Calu3 (cell line): ENCODE data around the gene KAT6B. TPM values are rescaled to one million over a fixed set of nuclear protein-coding genes. Genes with fewer than 3 reads are reported as not detected.

Experiments used
- BruUV-seq: library from RNA; stranded (reverse); fragments of 400-500 nt; replicated peaks from 2 replicates; lab custom pipeline; 2021; lab: Mats Ljungman, UMichigan
- CTCF ChIA-PET: fragments of 300-600 bp; sonication (Branson Sonifier 250); formaldehyde crosslinking; loops from one replicate; lab custom pipeline; 2022; ENCODE audit warnings: antibody characterized with exemption; lab: Charles Lee
- DNase-seq: peaks from one replicate; pipeline ENCODE4 v3.0.0; 2022
- H3K27ac Mint-ChIP-seq: one replicate; pipeline ENCODE4 v1.8.0; 2022; ENCODE audit warnings: mixed read lengths; ENCODE audit not compliant: unreplicated experiment
- H3K27me3 Mint-ChIP-seq: one replicate; pipeline ENCODE4 v1.8.0; 2022; ENCODE audit warnings: mixed read lengths; ENCODE audit not compliant: unreplicated experiment
- H3K36me3 Mint-ChIP-seq: one replicate; pipeline ENCODE4 v1.8.0; 2022; ENCODE audit warnings: mild to moderate bottlenecking, moderate library complexity, mixed read lengths; ENCODE audit not compliant: insufficient read depth, unreplicated experiment
- H3K4me1 Mint-ChIP-seq: one replicate; pipeline ENCODE4 v1.8.0; 2022; ENCODE audit warnings: mild to moderate bottlenecking, low read depth, mixed read lengths; ENCODE audit not compliant: unreplicated experiment
- H3K4me3 Mint-ChIP-seq: one replicate; pipeline ENCODE4 v1.8.0; 2022; ENCODE audit warnings: mild to moderate bottlenecking, low read depth, moderate library complexity, mixed read lengths; ENCODE audit not compliant: unreplicated experiment
- H3K9me3 Mint-ChIP-seq: one replicate; pipeline ENCODE4 v1.8.0; 2022; ENCODE audit warnings: low read depth, mixed read lengths; ENCODE audit not compliant: unreplicated experiment
- intact Hi-C: fragments of 100-400 bp; cut with micrococcal nuclease; formaldehyde crosslinking; loops from one replicate; pipeline ENCODE4 v1.10.0; 2022; ENCODE audit not compliant: unreplicated experiment
- total RNA-seq: library from RNA; stranded (reverse); gene quantifications from 2 replicates; pipeline ENCODE4 v1.2.3, GENCODE V29; 2022
- TF ChIP-seq, protein P1 (sequence below): fragments of 200-600 bp; IDR thresholded peaks from one replicate; pipeline ENCODE4 v1.8.0; 2022; ENCODE audit warnings: antibody characterized with exemption; ENCODE audit not compliant: unreplicated experiment

KAT6B gene
- total RNA-seq, 1 experiment from 2014 or later, result 28.6 TPM

DNA sequence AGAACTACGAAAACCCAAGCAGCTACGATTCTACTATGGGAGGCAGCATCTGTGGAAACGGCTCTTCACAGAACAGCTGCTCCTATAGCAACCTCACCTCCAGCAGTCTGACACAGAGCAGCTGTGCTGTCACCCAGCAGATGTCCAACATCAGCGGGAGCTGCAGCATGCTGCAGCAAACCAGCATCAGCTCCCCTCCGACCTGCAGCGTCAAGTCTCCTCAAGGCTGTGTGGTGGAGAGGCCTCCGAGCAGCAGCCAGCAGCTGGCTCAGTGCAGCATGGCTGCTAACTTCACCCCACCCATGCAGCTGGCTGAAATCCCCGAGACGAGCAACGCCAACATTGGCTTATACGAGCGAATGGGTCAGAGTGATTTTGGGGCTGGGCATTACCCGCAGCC lies 203.5 kb downstream of the KAT6B start:
- TF ChIP-seq, protein P1, sequence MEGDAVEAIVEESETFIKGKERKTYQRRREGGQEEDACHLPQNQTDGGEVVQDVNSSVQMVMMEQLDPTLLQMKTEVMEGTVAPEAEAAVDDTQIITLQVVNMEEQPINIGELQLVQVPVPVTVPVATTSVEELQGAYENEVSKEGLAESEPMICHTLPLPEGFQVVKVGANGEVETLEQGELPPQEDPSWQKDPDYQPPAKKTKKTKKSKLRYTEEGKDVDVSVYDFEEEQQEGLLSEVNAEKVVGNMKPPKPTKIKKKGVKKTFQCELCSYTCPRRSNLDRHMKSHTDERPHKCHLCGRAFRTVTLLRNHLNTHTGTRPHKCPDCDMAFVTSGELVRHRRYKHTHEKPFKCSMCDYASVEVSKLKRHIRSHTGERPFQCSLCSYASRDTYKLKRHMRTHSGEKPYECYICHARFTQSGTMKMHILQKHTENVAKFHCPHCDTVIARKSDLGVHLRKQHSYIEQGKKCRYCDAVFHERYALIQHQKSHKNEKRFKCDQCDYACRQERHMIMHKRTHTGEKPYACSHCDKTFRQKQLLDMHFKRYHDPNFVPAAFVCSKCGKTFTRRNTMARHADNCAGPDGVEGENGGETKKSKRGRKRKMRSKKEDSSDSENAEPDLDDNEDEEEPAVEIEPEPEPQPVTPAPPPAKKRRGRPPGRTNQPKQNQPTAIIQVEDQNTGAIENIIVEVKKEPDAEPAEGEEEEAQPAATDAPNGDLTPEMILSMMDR, result no peak
- intact Hi-C loops, result loop anchor here (10.0 kb wide), 1 partner anchor 275 kb away; no protein-coding TSS in a partner anchor
- CTCF ChIA-PET, result interaction anchor here (0.5 kb wide), 1 partner anchor 10 kb away, joined by 3 read pairs; no protein-coding TSS in a partner anchor
- no TSS peak for BruUV-seq
- no peaks in the 10 kb centered on the region for H3K4me1 Mint-ChIP-seq
- no peak overlapping the region for H3K4me3 Mint-ChIP-seq
- H3K36me3 Mint-ChIP-seq, result peaks cover 4% of the 10 kb centered on the region
- no peaks in the 10 kb centered on the region for H3K27me3 Mint-ChIP-seq
- H3K9me3 Mint-ChIP-seq, result no peaks in the 10 kb centered on the region
- no peak for DNase-seq
- no peak overlapping the region for H3K27ac Mint-ChIP-seq

DNA sequence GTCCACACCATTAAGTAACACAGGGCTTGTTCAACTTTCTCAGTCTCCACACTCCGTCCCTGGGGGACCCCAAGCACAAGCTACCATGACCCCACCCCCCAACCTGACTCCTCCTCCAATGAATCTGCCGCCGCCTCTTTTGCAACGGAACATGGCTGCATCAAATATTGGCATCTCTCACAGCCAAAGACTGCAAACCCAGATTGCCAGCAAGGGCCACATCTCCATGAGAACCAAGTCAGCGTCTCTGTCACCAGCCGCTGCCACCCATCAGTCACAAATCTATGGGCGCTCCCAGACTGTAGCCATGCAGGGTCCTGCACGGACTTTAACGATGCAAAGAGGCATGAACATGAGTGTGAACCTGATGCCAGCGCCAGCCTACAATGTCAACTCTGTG lies 204.0 kb downstream of the KAT6B start:
- H3K9me3 Mint-ChIP-seq, result no peaks in the 10 kb centered on the region
- intact Hi-C loops, result no loop called here
- CTCF ChIA-PET, result interaction anchor here (0.5 kb wide), 1 partner anchor 11 kb away, joined by 3 read pairs; no protein-coding TSS in a partner anchor
- H3K4me3 Mint-ChIP-seq, result no peak overlapping the region
- BruUV-seq, result no TSS peak
- H3K27ac Mint-ChIP-seq, result no peak overlapping the region
- peaks cover 4% of the 10 kb centered on the region for H3K36me3 Mint-ChIP-seq
- no peaks in the 10 kb centered on the region for H3K27me3 Mint-ChIP-seq
- DNase-seq, result no peak
- TF ChIP-seq, protein P1, result no peak
- H3K4me1 Mint-ChIP-seq, result no peaks in the 10 kb centered on the region

DNA sequence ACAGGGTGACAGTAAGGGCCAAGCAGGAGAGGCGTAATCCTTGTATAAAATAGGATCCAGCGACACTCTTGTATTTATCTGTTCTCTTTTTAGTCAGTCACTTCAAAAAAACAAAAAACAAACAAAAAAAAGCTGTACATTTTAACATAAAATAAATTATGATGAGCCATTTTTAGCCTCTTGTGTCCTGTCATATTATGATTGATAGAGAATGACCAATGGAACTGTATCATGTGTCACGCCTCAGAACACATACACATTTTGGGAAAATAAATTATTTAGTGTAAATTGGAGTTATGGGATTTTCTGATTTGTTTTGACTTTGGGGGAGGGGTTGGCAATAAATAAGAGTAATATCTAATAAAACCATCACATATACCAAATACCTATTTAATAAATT lies 205.7 kb downstream of the KAT6B start:
- TF ChIP-seq, protein P1, result no peak
- no peak overlapping the region for H3K4me3 Mint-ChIP-seq
- no peaks in the 10 kb centered on the region for H3K27me3 Mint-ChIP-seq
- DNase-seq, result no peak
- peaks cover 4% of the 10 kb centered on the region for H3K36me3 Mint-ChIP-seq
- no TSS peak for BruUV-seq
- CTCF ChIA-PET, result interaction anchor here (1.0 kb wide), 1 partner anchor 11 kb away, joined by 3 read pairs; no protein-coding TSS in a partner anchor
- H3K9me3 Mint-ChIP-seq, result no peaks in the 10 kb centered on the region
- H3K27ac Mint-ChIP-seq, result no peak overlapping the region
- no peaks in the 10 kb centered on the region for H3K4me1 Mint-ChIP-seq
- intact Hi-C loops, result no loop called here

DNA sequence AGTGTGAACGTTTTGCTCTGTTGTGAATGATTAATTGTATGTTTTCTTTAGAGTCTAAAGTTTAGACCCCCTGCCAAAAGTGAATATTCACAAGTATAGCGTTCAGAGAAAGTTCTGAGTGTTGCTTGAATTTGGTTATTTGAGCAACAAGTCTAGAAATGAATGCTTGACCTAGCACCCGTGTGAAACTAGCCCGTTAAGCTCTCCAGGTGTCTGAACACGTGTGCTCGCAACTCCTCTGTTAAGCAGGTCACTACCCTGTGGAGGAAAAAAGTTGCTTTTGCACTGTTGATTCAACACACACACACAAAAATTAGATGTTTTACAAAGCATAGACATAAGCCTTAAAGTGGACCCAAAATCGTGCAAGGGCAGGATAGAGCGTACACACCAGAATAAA lies 206.4 kb downstream of the KAT6B start:
- H3K27ac Mint-ChIP-seq, result no peak overlapping the region
- TF ChIP-seq, protein P1, result no peak
- BruUV-seq, result no TSS peak
- CTCF ChIA-PET, result no interaction called here
- no peak overlapping the region for H3K4me3 Mint-ChIP-seq
- no peak for DNase-seq
- no peaks in the 10 kb centered on the region for H3K9me3 Mint-ChIP-seq
- H3K36me3 Mint-ChIP-seq, result peaks cover 4% of the 10 kb centered on the region
- H3K27me3 Mint-ChIP-seq, result no peaks in the 10 kb centered on the region
- intact Hi-C loops, result no loop called here
- H3K4me1 Mint-ChIP-seq, result no peaks in the 10 kb centered on the region
